Keratinocyte (primary cell): ENCODE measurements around the gene TNIP2.

Experiments used
- CTCF ChIP-seq, 3 experiments: IDR thresholded peaks in 1 of 3; conservative IDR thresholded peaks in 1 of 3; optimal IDR thresholded peaks in 1 of 3; 2 replicates in 2 of 3; 3 replicates in 1 of 3; pipeline versions ENCODE3 to v1.5.1; 2011; ENCODE audit warnings: low read length in 3 of 3, mild to moderate bottlenecking in 3 of 3, moderate library complexity in 2 of 3, control low read depth in 1 of 3, inconsistent platforms in 1 of 3; ENCODE audit not compliant: insufficient read depth in 2 of 3; ENCODE audit errors: extremely low read depth in 1 of 3
- EZH2 ChIP-seq: IDR thresholded peaks from one replicate; pipeline ENCODE4 v1.6.1; 2012; ENCODE audit warnings: inconsistent platforms, mild to moderate bottlenecking, low read length, moderate library complexity

- TF ChIP-seq CTCF (optimal IDR thresholded peaks at IDR 0.05 in 1 of 3, IDR thresholded peaks at IDR 0.05 in 1 of 3, conservative IDR thresholded peaks at IDR 0.05 in 1 of 3; ENCODE audit: extremely low read depth in 1 of 3, insufficient read depth in 2 of 3, low read length in 3 of 3) = no peak
- TF ChIP-seq EZH2 = no peak
Measured at GRCh38 chr4:2728806-2729532, 27.2 kb downstream of the TNIP2 start.
